ENCODE data around the gene VAMP4.

The VAMP4 gene

DNA sequence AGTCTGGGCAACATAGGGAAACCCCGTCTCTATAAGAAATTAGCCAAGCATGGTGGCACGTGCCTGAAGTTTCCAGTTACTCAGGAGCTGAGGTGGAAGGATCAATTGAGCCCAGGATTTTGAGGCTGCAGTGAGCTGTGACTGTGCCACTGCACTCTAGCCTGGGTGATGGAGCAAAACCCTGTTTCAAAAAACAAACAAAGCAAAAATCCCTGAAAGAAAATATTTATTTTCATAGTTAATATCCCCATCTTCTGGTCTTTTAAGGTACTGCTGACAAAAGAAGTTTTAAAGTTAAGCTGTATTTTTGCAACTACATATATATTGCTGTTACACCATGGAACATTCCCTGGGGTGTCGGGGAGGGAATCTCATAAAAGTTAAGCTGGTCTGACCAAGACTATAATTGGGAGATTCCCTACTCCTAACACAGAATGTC is 26.0 kb downstream of the VAMP4 start:
- TF ChIP-seq, protein P1, sequence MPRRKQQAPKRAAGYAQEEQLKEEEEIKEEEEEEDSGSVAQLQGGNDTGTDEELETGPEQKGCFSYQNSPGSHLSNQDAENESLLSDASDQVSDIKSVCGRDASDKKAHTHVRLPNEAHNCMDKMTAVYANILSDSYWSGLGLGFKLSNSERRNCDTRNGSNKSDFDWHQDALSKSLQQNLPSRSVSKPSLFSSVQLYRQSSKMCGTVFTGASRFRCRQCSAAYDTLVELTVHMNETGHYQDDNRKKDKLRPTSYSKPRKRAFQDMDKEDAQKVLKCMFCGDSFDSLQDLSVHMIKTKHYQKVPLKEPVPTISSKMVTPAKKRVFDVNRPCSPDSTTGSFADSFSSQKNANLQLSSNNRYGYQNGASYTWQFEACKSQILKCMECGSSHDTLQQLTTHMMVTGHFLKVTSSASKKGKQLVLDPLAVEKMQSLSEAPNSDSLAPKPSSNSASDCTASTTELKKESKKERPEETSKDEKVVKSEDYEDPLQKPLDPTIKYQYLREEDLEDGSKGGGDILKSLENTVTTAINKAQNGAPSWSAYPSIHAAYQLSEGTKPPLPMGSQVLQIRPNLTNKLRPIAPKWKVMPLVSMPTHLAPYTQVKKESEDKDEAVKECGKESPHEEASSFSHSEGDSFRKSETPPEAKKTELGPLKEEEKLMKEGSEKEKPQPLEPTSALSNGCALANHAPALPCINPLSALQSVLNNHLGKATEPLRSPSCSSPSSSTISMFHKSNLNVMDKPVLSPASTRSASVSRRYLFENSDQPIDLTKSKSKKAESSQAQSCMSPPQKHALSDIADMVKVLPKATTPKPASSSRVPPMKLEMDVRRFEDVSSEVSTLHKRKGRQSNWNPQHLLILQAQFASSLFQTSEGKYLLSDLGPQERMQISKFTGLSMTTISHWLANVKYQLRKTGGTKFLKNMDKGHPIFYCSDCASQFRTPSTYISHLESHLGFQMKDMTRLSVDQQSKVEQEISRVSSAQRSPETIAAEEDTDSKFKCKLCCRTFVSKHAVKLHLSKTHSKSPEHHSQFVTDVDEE (CRISPR knock-in tag; IDR thresholded peaks at IDR 0.05), result no peak
- TF ChIP-seq TOX (CRISPR knock-in tag; IDR thresholded peaks at IDR 0.05; ENCODE audit: borderline replicate concordance) (no peak), ZNF70 (CRISPR knock-in tag; IDR thresholded peaks at IDR 0.05) (no peak), ARNTL (CRISPR knock-in tag; IDR thresholded peaks at IDR 0.05; ENCODE audit: borderline replicate concordance, low read depth) (no peak), RARB (CRISPR knock-in tag; IDR thresholded peaks at IDR 0.05) (no peak), SNAI2 (CRISPR knock-in tag; IDR thresholded peaks at IDR 0.05) (no peak), OSR1 (CRISPR knock-in tag; IDR thresholded peaks at IDR 0.05) (no peak), GLIS3 (CRISPR knock-in tag; IDR thresholded peaks at IDR 0.05) (no peak), PPARA (CRISPR knock-in tag; IDR thresholded peaks at IDR 0.05; ENCODE audit: borderline replicate concordance) (no peak), CSDC2 (CRISPR knock-in tag; IDR thresholded peaks at IDR 0.05) (no peak), ISL1 (CRISPR knock-in tag; IDR thresholded peaks at IDR 0.05) (no peak)
- TF ChIP-seq, protein P2, sequence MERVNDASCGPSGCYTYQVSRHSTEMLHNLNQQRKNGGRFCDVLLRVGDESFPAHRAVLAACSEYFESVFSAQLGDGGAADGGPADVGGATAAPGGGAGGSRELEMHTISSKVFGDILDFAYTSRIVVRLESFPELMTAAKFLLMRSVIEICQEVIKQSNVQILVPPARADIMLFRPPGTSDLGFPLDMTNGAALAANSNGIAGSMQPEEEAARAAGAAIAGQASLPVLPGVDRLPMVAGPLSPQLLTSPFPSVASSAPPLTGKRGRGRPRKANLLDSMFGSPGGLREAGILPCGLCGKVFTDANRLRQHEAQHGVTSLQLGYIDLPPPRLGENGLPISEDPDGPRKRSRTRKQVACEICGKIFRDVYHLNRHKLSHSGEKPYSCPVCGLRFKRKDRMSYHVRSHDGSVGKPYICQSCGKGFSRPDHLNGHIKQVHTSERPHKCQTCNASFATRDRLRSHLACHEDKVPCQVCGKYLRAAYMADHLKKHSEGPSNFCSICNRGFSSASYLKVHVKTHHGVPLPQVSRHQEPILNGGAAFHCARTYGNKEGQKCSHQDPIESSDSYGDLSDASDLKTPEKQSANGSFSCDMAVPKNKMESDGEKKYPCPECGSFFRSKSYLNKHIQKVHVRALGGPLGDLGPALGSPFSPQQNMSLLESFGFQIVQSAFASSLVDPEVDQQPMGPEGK (CRISPR knock-in tag; IDR thresholded peaks at IDR 0.05; ENCODE audit: borderline replicate concordance), result no peak
- TF ChIP-seq, protein P3, sequence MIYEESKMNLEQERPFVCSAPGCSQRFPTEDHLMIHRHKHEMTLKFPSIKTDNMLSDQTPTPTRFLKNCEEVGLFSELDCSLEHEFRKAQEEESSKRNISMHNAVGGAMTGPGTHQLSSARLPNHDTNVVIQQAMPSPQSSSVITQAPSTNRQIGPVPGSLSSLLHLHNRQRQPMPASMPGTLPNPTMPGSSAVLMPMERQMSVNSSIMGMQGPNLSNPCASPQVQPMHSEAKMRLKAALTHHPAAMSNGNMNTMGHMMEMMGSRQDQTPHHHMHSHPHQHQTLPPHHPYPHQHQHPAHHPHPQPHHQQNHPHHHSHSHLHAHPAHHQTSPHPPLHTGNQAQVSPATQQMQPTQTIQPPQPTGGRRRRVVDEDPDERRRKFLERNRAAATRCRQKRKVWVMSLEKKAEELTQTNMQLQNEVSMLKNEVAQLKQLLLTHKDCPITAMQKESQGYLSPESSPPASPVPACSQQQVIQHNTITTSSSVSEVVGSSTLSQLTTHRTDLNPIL (CRISPR knock-in tag; IDR thresholded peaks at IDR 0.05; ENCODE audit: low read depth), result no peak
- TF ChIP-seq, protein P4, sequence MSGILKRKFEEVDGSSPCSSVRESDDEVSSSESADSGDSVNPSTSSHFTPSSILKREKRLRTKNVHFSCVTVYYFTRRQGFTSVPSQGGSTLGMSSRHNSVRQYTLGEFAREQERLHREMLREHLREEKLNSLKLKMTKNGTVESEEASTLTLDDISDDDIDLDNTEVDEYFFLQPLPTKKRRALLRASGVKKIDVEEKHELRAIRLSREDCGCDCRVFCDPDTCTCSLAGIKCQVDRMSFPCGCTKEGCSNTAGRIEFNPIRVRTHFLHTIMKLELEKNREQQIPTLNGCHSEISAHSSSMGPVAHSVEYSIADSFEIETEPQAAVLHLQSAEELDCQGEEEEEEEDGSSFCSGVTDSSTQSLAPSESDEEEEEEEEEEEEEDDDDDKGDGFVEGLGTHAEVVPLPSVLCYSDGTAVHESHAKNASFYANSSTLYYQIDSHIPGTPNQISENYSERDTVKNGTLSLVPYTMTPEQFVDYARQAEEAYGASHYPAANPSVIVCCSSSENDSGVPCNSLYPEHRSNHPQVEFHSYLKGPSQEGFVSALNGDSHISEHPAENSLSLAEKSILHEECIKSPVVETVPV (CRISPR knock-in tag; IDR thresholded peaks at IDR 0.05), result no peak
- ATAC-seq, result peak; percentile 67

DNA sequence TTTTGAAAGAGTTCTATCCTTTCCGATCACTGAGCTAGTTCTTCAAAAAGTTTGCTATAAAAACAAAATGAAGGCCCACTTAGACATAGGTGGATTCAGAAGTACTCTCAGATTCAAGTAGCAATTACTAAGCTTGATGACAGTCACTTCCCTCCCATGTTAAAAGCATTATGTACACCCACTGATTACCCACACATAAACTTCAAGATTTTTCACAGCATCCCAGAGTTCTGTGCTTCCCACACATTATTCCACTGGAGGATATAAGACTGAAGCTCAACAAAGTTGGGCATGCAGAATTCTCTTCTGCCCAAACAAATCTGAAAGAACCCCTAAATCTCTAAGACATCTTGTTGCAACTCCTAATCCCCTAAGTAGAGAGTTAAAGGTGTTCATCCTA is 29.5 kb downstream of the VAMP4 start:
- TF ChIP-seq TCF4 (CRISPR knock-in tag; IDR thresholded peaks at IDR 0.05; ENCODE audit: borderline replicate concordance) (no peak), OSR1 (CRISPR knock-in tag; IDR thresholded peaks at IDR 0.05) (no peak), CSDC2 (CRISPR knock-in tag; IDR thresholded peaks at IDR 0.05) (no peak), SNAI2 (CRISPR knock-in tag; IDR thresholded peaks at IDR 0.05) (no peak), ESRRG (CRISPR knock-in tag; IDR thresholded peaks at IDR 0.05) (no peak), ZFP3 (CRISPR knock-in tag; IDR thresholded peaks at IDR 0.05) (no peak), ZNF565 (CRISPR knock-in tag; conservative IDR thresholded peaks at IDR 0.05; ENCODE audit: low read depth) (no peak), ZFP30 (CRISPR knock-in tag; IDR thresholded peaks at IDR 0.05) (no peak), GLIS3 (CRISPR knock-in tag; IDR thresholded peaks at IDR 0.05) (no peak), TOX (CRISPR knock-in tag; IDR thresholded peaks at IDR 0.05; ENCODE audit: borderline replicate concordance) (no peak)
- TF ChIP-seq, protein P5, sequence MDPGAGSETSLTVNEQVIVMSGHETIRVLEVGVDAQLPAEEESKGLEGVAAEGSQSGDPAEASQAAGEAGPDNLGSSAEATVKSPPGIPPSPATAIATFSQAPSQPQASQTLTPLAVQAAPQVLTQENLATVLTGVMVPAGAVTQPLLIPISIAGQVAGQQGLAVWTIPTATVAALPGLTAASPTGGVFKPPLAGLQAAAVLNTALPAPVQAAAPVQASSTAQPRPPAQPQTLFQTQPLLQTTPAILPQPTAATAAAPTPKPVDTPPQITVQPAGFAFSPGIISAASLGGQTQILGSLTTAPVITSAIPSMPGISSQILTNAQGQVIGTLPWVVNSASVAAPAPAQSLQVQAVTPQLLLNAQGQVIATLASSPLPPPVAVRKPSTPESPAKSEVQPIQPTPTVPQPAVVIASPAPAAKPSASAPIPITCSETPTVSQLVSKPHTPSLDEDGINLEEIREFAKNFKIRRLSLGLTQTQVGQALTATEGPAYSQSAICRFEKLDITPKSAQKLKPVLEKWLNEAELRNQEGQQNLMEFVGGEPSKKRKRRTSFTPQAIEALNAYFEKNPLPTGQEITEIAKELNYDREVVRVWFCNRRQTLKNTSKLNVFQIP (CRISPR knock-in tag; IDR thresholded peaks at IDR 0.05; ENCODE audit: borderline replicate concordance, low read depth), result no peak
- TF ChIP-seq, protein P2 (CRISPR knock-in tag; IDR thresholded peaks at IDR 0.05; ENCODE audit: borderline replicate concordance), result no peak
- no peak for ATAC-seq
